Measurements from ENCODE around the gene HOXC11. TPM values are rescaled to one million over a fixed set of nuclear protein-coding genes. Genes with fewer than 3 reads are reported as not detected.

Gene HOXC11
- total RNA-seq, 3 donors from 2014 or later, result not detected

DNA sequence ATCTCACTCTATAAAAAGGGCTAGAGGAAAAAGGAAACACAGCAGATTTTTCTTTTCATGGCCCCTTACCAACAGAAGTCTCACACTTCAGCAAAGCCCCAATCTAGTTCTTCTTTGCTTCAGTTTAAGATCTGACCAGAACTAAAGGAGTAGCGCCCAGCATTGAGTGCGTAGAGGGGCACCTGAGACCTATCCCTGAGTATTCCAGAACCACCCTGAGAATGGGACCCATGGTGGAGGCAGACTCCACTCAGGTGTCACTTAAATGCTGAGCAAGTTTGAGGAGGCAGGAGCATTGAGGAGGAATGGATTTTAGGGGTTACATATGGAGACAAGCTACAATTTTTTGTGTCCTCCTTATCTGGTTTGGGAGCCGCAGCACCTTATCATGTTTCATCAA, 1.8 kb upstream of the HOXC11 start:
- peaks cover 92% of the 10 kb centered on the region for H3K27me3 Mint-ChIP-seq (ENCODE audit: low read depth)
- peaks cover 1% of the 10 kb centered on the region for H3K36me3 Mint-ChIP-seq (ENCODE audit: insufficient read depth)
- H3K9me3 Mint-ChIP-seq, result peaks cover 6% of the 10 kb centered on the region
- DNase-seq (no peak), ATAC-seq (no peak)
- H3K4me1 Mint-ChIP-seq (ENCODE audit: low read depth), result peaks cover 26% of the 10 kb centered on the region
- H3K4me3 Mint-ChIP-seq, result no peak overlapping the region

DNA sequence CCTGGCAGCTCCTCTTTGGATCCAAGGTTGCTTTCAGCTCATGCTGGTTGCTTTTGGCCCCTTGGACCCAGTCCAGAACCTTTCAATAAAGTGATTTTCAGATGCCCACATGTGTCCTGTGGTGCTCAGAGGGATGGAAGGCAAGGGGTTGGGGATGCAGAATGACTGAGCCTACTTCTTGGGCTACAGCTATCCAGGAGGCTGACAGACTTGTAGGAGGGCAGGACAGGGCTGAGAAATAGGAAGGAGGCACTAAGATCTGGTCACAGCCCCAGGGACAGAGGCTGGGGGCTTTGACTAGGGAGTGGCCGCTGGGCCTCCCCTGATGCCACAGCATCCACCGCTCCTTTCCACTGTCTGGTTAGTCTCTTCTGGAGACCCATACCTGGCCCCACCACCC, 1.2 kb upstream of the HOXC11 start:
- ATAC-seq (no peak), DNase-seq (no peak)
- Mint-ChIP-seq H3K4me1 (ENCODE audit: low read depth) (peaks cover 20% of the 10 kb centered on the region), H3K4me3 (no peak overlapping the region), H3K36me3 (ENCODE audit: insufficient read depth) (no peaks in the 10 kb centered on the region), H3K27me3 (ENCODE audit: low read depth) (peaks cover 92% of the 10 kb centered on the region), H3K9me3 (peaks cover 6% of the 10 kb centered on the region)

GRCh38 chr12:53972152-53972702, 699 bp upstream of the HOXC11 start:
- Mint-ChIP-seq H3K36me3 (ENCODE audit: insufficient read depth) (no peaks in the 10 kb centered on the region), H3K4me1 (ENCODE audit: low read depth) (peaks cover 17% of the 10 kb centered on the region), H3K27me3 (ENCODE audit: low read depth) (peaks cover 92% of the 10 kb centered on the region), H3K9me3 (peaks cover 6% of the 10 kb centered on the region), H3K4me3 (no peak overlapping the region)
- DNase-seq (no peak), ATAC-seq (no peak)

GRCh38 chr12:53973236-53974042, 513 bp downstream of the HOXC11 start:
- Mint-ChIP-seq H3K4me3 (peak overlapping the region; percentile 49), H3K4me1 (ENCODE audit: low read depth) (peaks cover 19% of the 10 kb centered on the region), H3K27me3 (ENCODE audit: low read depth) (peaks cover 90% of the 10 kb centered on the region), H3K9me3 (peaks cover 6% of the 10 kb centered on the region), H3K36me3 (ENCODE audit: insufficient read depth) (no peaks in the 10 kb centered on the region)
- DNase-seq (no peak), ATAC-seq (no peak)

- peak in 1 of 2 donors; percentile 65 for ATAC-seq
- Mint-ChIP-seq H3K4me1 (ENCODE audit: low read depth) (peaks cover 19% of the 10 kb centered on the region), H3K9me3 (peaks cover 6% of the 10 kb centered on the region), H3K4me3 (peak within 1 kb of the TSS; percentile 60), H3K36me3 (ENCODE audit: insufficient read depth) (no peaks in the 10 kb centered on the region), H3K27me3 (ENCODE audit: low read depth) (peaks cover 90% of the 10 kb centered on the region)
- no peak for DNase-seq
These were observed 1.4 kb downstream of the HOXC11 start, which contains the start of gene HOTAIR for GRCh38 chr12:53974084-53975063. HOTAIR (minus strand) TSS chr12:53974954.

GRCh38 chr12:53975064-53975471, 2.1 kb downstream of the HOXC11 start:
- DNase-seq (no peak), ATAC-seq (no peak)
- H3K9me3 Mint-ChIP-seq, result peaks cover 6% of the 10 kb centered on the region
- no peaks in the 10 kb centered on the region for H3K36me3 Mint-ChIP-seq (ENCODE audit: insufficient read depth)
- peak overlapping the region; percentile 43 for H3K4me3 Mint-ChIP-seq
- H3K4me1 Mint-ChIP-seq (ENCODE audit: low read depth), result peaks cover 19% of the 10 kb centered on the region
- peaks cover 90% of the 10 kb centered on the region for H3K27me3 Mint-ChIP-seq (ENCODE audit: low read depth)

GRCh38 chr12:53975479-53976152, 2.7 kb downstream of the HOXC11 start:
- Mint-ChIP-seq H3K4me1 (ENCODE audit: low read depth) (peaks cover 19% of the 10 kb centered on the region), H3K9me3 (peaks cover 6% of the 10 kb centered on the region), H3K27me3 (ENCODE audit: low read depth) (peaks cover 90% of the 10 kb centered on the region), H3K4me3 (peak overlapping the region; percentile 53), H3K36me3 (ENCODE audit: insufficient read depth) (no peaks in the 10 kb centered on the region)
- DNase-seq (no peak), ATAC-seq (no peak)

- no peak overlapping the region for H3K4me3 Mint-ChIP-seq
- DNase-seq, result no peak
- H3K4me1 Mint-ChIP-seq (ENCODE audit: low read depth), result peaks cover 19% of the 10 kb centered on the region
- ATAC-seq, result no peak
- peaks cover 6% of the 10 kb centered on the region for H3K9me3 Mint-ChIP-seq
- peaks cover 89% of the 10 kb centered on the region for H3K27me3 Mint-ChIP-seq (ENCODE audit: low read depth)
- no peaks in the 10 kb centered on the region for H3K36me3 Mint-ChIP-seq (ENCODE audit: insufficient read depth)
These were observed 3.4 kb downstream of the HOXC11 start for GRCh38 chr12:53976172-53976822.

DNA sequence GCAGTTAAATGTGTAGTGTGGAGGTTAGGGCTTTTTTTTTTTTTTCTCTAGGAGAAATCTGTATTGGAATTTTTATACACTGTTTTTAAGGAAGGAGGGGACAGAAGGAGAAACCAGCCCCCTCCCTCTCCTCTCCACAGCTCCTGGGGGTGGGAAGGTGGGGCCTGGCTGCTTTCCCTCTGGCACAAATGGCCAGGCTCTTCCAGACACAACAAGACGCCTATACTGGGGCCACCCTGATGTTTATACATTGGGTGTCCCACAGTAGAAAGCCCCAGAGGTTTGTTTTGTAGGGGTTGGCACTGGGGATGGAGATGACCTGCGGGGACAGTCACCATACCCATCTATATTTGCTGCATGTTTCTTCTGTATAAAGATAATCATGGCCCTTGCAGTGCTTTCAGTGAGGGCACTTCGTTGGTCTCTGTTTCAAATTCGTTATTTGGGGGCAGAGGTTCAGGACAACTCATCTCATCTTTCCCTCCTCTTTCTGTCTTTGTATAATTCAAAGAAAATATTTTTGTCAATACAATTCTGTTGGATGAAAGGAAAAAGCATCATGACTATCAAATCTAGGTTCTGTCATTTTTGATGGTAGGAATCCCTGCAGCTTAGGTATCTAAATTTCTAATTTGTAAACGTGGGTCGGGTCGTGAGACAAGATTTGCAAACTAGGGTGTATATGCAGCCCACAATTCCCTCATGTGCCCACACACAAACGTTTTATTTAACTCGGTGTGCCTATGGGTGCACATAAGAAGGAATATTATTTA, 4.1 kb downstream of the HOXC11 start:
- H3K4me3 Mint-ChIP-seq, result no peak overlapping the region
- no peak for DNase-seq
- H3K9me3 Mint-ChIP-seq, result peaks cover 6% of the 10 kb centered on the region
- no peaks in the 10 kb centered on the region for H3K36me3 Mint-ChIP-seq (ENCODE audit: insufficient read depth)
- peaks cover 19% of the 10 kb centered on the region for H3K4me1 Mint-ChIP-seq (ENCODE audit: low read depth)
- peaks cover 89% of the 10 kb centered on the region for H3K27me3 Mint-ChIP-seq (ENCODE audit: low read depth)
- ATAC-seq, result no peak

DNA sequence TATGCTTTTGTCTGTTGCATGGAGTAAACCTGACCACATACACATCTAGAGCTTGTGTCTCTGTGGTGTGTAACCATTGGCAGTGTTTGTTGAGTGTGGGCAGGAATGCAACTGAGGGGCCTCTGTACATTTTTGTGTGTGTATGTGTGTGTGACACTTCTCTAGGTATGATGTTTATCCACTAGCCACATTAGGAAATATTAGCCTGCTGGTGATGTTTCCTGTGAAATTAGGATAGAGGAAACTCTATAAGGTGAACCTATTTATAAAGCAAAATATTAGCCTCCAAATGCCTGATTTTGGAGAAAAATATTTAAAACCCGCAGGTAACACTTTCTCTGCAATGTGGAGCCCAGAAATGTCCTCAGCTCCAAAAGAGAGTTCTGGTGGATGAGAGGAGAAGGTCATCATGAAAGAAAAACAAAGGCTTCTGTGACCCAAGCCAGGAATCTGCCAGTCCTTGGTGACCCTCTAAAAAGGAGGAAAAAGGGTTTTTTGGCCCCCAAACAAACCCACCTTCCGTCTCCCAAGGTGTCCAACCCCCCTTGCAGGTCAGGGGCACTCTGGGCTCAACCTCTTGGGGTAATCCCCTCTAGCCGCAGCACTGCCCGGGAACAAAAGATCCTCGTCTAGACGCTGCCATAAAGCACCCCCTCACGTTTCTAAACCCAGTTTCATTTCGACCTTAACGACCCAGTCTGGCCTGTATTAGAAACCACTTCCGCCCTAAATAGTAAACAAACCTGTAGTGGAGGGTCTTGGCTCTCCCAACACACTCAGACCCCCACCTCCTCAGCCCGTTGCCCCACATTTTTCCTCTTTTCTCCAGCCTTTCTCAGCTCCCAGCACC, 4.9 kb downstream of the HOXC11 start:
- peaks cover 89% of the 10 kb centered on the region for H3K27me3 Mint-ChIP-seq (ENCODE audit: low read depth)
- H3K36me3 Mint-ChIP-seq (ENCODE audit: insufficient read depth), result no peaks in the 10 kb centered on the region
- ATAC-seq, result no peak
- H3K4me3 Mint-ChIP-seq, result no peak overlapping the region
- no peak for DNase-seq
- H3K4me1 Mint-ChIP-seq (ENCODE audit: low read depth), result peaks cover 19% of the 10 kb centered on the region
- peaks cover 5% of the 10 kb centered on the region for H3K9me3 Mint-ChIP-seq

- Mint-ChIP-seq H3K36me3 (ENCODE audit: insufficient read depth) (no peaks in the 10 kb centered on the region), H3K27me3 (ENCODE audit: low read depth) (peaks cover 91% of the 10 kb centered on the region), H3K9me3 (no peaks in the 10 kb centered on the region), H3K4me1 (ENCODE audit: low read depth) (peaks cover 13% of the 10 kb centered on the region), H3K4me3 (no peak overlapping the region)
- no peak for DNase-seq
- no peak for ATAC-seq
These were observed 5.8 kb downstream of the HOXC11 start for GRCh38 chr12:53978477-53979356.
